ENCODE data around the gene AJM1.
"Not testable (repeated sequence)": the region's sequence is repeated elsewhere in the genome, so short reads cannot be mapped to it uniquely, and the experiment has no call there.

Gene AJM1

GRCh38 chr9:136829412-136829811 lies 12.9 kb upstream of the AJM1 start:
- no peaks in the 10 kb centered on the region for H3K9me3 Mint-ChIP-seq
- H3K27ac Mint-ChIP-seq = no peak overlapping the region
- DNase-seq = no peak
- H3K4me1 Mint-ChIP-seq = peaks cover 3% of the 10 kb centered on the region
- TF ChIP-seq CTCF (IDR thresholded peaks at IDR 0.05) = no peak
- peaks cover 12% of the 10 kb centered on the region for H3K36me3 Mint-ChIP-seq (ENCODE audit: low read depth)
- H3K4me3 Mint-ChIP-seq = no peak overlapping the region
- no peaks in the 10 kb centered on the region for H3K27me3 Mint-ChIP-seq (ENCODE audit: low read depth, poor library complexity)

DNA sequence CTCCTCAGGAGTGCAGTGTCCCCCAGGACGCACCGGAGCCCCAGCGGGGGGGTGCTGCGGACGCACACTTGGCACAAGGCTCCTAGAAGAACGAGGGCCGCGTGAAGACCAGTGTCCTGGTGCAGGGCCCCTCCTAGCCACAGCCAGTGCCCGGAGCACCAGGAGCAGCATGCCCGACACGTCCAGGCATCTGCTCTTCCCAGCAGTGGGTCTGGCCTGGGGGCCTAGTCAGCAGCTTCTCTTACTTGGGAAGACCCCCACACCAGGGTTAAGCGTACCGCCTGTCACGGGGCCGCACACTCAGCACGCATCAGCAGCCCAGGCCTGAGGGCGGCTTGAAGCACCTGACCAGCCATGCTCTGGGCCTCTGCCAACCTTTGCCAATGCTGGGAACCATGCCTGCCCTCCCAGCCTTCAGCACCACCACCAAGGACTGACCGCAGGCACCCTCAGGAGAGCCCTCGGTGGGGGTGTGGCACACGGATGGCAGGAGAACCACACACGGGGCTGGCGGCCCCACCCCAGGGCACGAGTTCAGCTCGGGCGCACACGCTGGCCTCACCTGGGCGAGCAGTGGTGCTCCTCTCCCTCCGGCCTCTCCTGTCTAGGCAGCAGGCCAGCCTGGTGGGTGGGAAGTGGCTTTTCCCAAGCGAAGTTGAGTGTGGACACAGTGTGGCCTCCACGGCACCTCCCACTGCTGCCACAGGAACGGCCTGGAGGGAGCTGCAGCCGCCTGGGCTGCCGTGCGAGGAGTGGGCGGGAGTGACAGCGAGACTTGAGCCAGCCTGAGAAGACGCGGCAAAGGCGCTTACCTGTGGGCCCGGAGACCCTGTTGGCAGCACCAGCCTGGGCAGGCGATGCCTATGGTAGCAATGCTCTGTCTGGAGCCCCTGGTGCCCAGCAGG lies 12.0 kb upstream of the AJM1 start:
- H3K4me3 Mint-ChIP-seq = no peak overlapping the region
- no peak for TF ChIP-seq CTCF (IDR thresholded peaks at IDR 0.05)
- H3K4me1 Mint-ChIP-seq = peaks cover 3% of the 10 kb centered on the region
- H3K27me3 Mint-ChIP-seq (ENCODE audit: low read depth, poor library complexity) = no peaks in the 10 kb centered on the region
- no peak for DNase-seq
- no peaks in the 10 kb centered on the region for H3K9me3 Mint-ChIP-seq
- H3K36me3 Mint-ChIP-seq (ENCODE audit: low read depth) = peaks cover 12% of the 10 kb centered on the region
- H3K27ac Mint-ChIP-seq = no peak overlapping the region

- no peaks in the 10 kb centered on the region for H3K9me3 Mint-ChIP-seq
- peaks cover 3% of the 10 kb centered on the region for H3K4me1 Mint-ChIP-seq
- H3K4me3 Mint-ChIP-seq = no peak overlapping the region
- H3K27ac Mint-ChIP-seq = no peak overlapping the region
- no peak for TF ChIP-seq CTCF (IDR thresholded peaks at IDR 0.05)
- no peaks in the 10 kb centered on the region for H3K27me3 Mint-ChIP-seq (ENCODE audit: low read depth, poor library complexity)
- peaks cover 12% of the 10 kb centered on the region for H3K36me3 Mint-ChIP-seq (ENCODE audit: low read depth)
- DNase-seq = no peak
Measured at GRCh38 chr9:136831002-136831719, 11.1 kb upstream of the AJM1 start.

DNA sequence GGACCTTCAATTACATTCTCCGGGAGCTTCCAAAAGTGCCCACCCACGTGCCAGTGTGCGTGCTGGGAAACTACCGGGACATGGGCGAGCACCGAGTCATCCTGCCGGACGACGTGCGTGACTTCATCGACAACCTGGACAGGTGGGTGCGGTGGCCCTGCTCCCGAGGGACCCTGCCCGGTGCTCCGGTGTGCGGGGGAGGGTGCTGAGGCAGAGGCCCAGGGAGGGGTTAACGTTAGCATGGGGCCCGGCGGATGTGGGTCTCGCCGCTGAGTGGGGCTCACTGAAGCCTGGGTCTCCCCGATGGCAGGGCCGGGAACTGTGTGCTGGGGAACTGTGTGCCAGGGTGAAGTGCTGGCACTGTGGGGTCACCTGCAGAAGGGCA lies 10.6 kb upstream of the AJM1 start:
- Mint-ChIP-seq H3K4me3 (no peak overlapping the region), H3K36me3 (ENCODE audit: low read depth) (peaks cover 12% of the 10 kb centered on the region), H3K4me1 (peaks cover 3% of the 10 kb centered on the region), H3K27ac (no peak overlapping the region), H3K9me3 (no peaks in the 10 kb centered on the region), H3K27me3 (ENCODE audit: low read depth, poor library complexity) (no peaks in the 10 kb centered on the region)
- no peak for TF ChIP-seq CTCF (IDR thresholded peaks at IDR 0.05)
- no peak for DNase-seq

DNA sequence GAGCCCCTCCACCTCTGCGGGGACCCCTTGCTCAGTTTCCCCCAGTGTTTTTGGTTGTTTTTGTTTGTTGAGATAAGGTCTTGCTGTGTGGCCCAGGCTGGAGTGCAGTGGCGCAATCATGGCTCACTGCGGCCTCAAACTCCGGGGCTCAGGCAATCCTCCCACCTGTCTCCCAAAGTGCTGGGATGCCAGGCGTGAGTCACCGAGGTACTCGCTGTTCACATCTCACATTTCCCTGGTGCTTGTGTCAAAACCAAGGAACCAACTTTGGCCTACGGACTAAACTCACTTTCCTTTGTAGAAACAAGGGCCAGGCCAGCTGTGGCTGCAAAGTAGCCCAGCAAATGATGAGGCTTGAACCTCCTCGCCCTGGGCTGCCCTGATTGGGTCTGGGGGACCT lies 9.7 kb upstream of the AJM1 start:
- no peak overlapping the region for H3K27ac Mint-ChIP-seq
- no peak for DNase-seq
- peaks cover 3% of the 10 kb centered on the region for H3K4me1 Mint-ChIP-seq
- no peaks in the 10 kb centered on the region for H3K9me3 Mint-ChIP-seq
- H3K4me3 Mint-ChIP-seq = no peak overlapping the region
- TF ChIP-seq CTCF (IDR thresholded peaks at IDR 0.05) = no peak
- H3K36me3 Mint-ChIP-seq (ENCODE audit: low read depth) = peaks cover 12% of the 10 kb centered on the region
- H3K27me3 Mint-ChIP-seq (ENCODE audit: low read depth, poor library complexity) = no peaks in the 10 kb centered on the region

GRCh38 chr9:136833381-136834048 lies 8.8 kb upstream of the AJM1 start:
- Mint-ChIP-seq H3K36me3 (ENCODE audit: low read depth) (peaks cover 12% of the 10 kb centered on the region), H3K27ac (peak overlapping the region; percentile 94)
- H3K27me3 Mint-ChIP-seq (ENCODE audit: low read depth, poor library complexity); H3K4me1 Mint-ChIP-seq; DNase-seq; H3K4me3 Mint-ChIP-seq; H3K9me3 Mint-ChIP-seq: not testable (repeated sequence)

Measured in nephron progenitor cell (in vitro differentiated cells).